IMR-90 (cell line): ENCODE measurements around the gene SYTL4.

Experiments used
- BHLHE40 ChIP-seq: fragments of 150-350 bp; IDR thresholded peaks from 2 replicates; pipeline ENCODE4 v1.6.1; 2016; ENCODE audit warnings: mild to moderate bottlenecking, low read depth, low read length
- CHD1 ChIP-seq: IDR thresholded peaks from 2 replicates; pipeline ENCODE4 v1.6.1; 2012; ENCODE audit warnings: low read depth, low read length, improper control_type of control experiment
- CTCF ChIP-seq: conservative IDR thresholded peaks from 2 replicates; pipeline ENCODE4 v1.5.1; 2012; ENCODE audit warnings: mild to moderate bottlenecking, low read depth, low read length, improper control_type of control experiment
- MAFK ChIP-seq: IDR thresholded peaks from 2 replicates; pipeline ENCODE4 v1.6.1; 2012; ENCODE audit warnings: low read depth, low read length, improper control_type of control experiment
- MXI1 ChIP-seq: IDR thresholded peaks from 2 replicates; pipeline ENCODE4 v1.6.1; 2012; ENCODE audit warnings: low read depth, mild to moderate bottlenecking, low read length, moderate library complexity, borderline replicate concordance

- TF ChIP-seq MAFK (no peak), CTCF (no peak), MXI1 (no peak), BHLHE40 (no peak), CHD1 (no peak)
Observed at GRCh38 chrX:100681599-100681998, 50.3 kb downstream of the SYTL4 start.
